ENCODE results near the gene LRRC53. TPM values are rescaled to one million over a fixed set of nuclear protein-coding genes. Genes with fewer than 3 reads are reported as not detected.

LRRC53 gene
- total and polyA plus RNA-seq, 9 of the 15 experiments (the other 6 are each of a cell fraction or from before 2014, with no cell fraction given): not detected

DNA sequence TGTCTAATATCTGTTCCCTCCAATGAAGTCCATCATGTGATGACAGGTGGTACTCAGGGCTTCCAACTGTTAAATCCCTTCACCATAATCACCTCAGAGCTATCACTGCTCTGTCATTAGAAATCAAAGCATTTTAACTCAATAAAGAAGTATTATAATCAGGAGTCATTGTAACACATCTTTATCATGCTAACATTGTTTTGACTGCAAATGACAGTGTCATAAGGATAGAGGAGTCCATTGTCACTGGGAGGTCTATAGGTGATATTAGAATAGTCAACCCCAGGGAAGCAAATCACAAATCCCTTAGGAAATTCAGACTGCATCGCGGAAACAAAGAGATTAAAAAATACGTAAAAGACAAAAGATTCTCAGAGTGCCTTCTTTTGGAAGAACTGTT is 30.8 kb downstream of the LRRC53 start:
- in situ Hi-C loops (cut with MboI) (no loop called here), intact Hi-C loops (cut with micrococcal nuclease) (no loop called here)
- H2AFZ ChIP-seq (ENCODE audit: low read depth, low read length): no peak overlapping the region
- H3K27ac ChIP-seq (ENCODE audit: extremely low read depth, low read depth, low read length): no peak overlapping the region
- WGBS (ENCODE audit: insufficient coverage, low coverage, missing lambda C conversion rate): 7% methylated on average over 3 of the region's 3 CpGs
- DNase-seq (ENCODE audit: extremely low read depth in 1 of 4, low spot score in 3 of 4): no peak
- H3K9ac ChIP-seq (ENCODE audit: insufficient read depth in 1 of 2, low read depth in 2 of 2, low read length in 2 of 2): no peak overlapping the region
- no peaks in the 10 kb centered on the region for H4K20me1 ChIP-seq (replicated peaks; ENCODE audit: control insufficient read depth, insufficient read depth, low read length)
- no peak overlapping the region for H3K4me3 ChIP-seq
- ATAC-seq: no peak
- no peak for TF ChIP-seq NFATC3 (IDR thresholded peaks at IDR 0.05)
- TF ChIP-seq, protein P1, sequence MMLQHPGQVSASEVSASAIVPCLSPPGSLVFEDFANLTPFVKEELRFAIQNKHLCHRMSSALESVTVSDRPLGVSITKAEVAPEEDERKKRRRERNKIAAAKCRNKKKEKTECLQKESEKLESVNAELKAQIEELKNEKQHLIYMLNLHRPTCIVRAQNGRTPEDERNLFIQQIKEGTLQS (IDR thresholded peaks at IDR 0.05): no peak
- TF ChIP-seq, protein P1 (CRISPR knock-in tag; conservative IDR thresholded peaks at IDR 0.05): no peak
- no peaks in the 10 kb centered on the region for H3K9me3 ChIP-seq (replicated peaks; ENCODE audit: control insufficient read depth, insufficient read depth, low read depth, low read length)
- FAIRE-seq: no peak
- ChIA-PET POLR2A (interaction anchor here (0.5 kb wide), 1 partner anchor 1069 kb away, joined by 4 read pairs; no protein-coding TSS in a partner anchor), CTCF (ENCODE audit: low intra/inter-chr PET ratio) (no interaction called here)
- no peak overlapping the region for H3K4me2 ChIP-seq (ENCODE audit: insufficient read depth, low read length)
- H3K27me3 ChIP-seq (ENCODE audit: control insufficient read depth in 2 of 2, insufficient read depth in 2 of 2, low read length in 2 of 2): no peaks in the 10 kb centered on the region
- H3K9me1 ChIP-seq (ENCODE audit: control insufficient read depth, insufficient read depth, low read length): no peaks in the 10 kb centered on the region
- BruUV-seq (replicated peaks): no TSS peak
- H3K4me1 ChIP-seq (replicated peaks in 1 of 2; ENCODE audit: control insufficient read depth in 2 of 2, insufficient read depth in 2 of 2, low read length in 2 of 2): no peaks in the 10 kb centered on the region
- H3K36me3 ChIP-seq (ENCODE audit: control insufficient read depth, insufficient read depth, low read length): no peaks in the 10 kb centered on the region
- H3K79me2 ChIP-seq (ENCODE audit: control insufficient read depth, insufficient read depth, low read length): no peaks in the 10 kb centered on the region

DNA sequence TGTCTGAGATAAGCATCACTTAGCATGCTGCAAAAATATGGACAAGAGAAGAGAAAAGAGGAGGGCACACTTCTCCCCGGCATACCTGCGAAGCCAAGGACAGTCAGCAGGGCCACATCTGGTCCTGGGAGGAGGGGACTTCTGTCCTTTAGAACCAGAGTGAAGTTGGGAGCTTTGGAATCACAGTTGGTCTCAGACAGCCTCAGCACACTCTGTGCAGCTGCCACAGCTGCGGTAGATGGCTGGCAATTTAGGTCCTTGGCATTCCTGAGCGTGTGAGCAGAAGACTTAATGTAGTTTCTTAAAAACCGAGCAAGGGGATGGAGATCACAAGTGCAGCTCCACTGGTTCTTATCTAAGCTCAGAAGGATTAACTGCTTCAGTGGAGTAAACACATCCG is 32.3 kb downstream of the LRRC53 start:
- Histone ChIP-seq H3K9me3 (replicated peaks; ENCODE audit: control insufficient read depth, insufficient read depth, low read depth, low read length) (no peaks in the 10 kb centered on the region), H3K4me1 (replicated peaks in 1 of 2; ENCODE audit: control insufficient read depth in 2 of 2, insufficient read depth in 2 of 2, low read length in 2 of 2) (no peaks in the 10 kb centered on the region), H3K36me3 (ENCODE audit: control insufficient read depth, insufficient read depth, low read length) (no peaks in the 10 kb centered on the region), H3K27me3 (ENCODE audit: control insufficient read depth in 2 of 2, insufficient read depth in 2 of 2, low read length in 2 of 2) (no peaks in the 10 kb centered on the region), H3K27ac (ENCODE audit: extremely low read depth, low read depth, low read length) (no peak overlapping the region), H2AFZ (ENCODE audit: low read depth, low read length) (no peak overlapping the region), H3K9me1 (ENCODE audit: control insufficient read depth, insufficient read depth, low read length) (no peaks in the 10 kb centered on the region), H3K79me2 (ENCODE audit: control insufficient read depth, insufficient read depth, low read length) (no peaks in the 10 kb centered on the region), H3K4me2 (ENCODE audit: insufficient read depth, low read length) (no peak overlapping the region), H3K9ac (ENCODE audit: insufficient read depth in 1 of 2, low read depth in 2 of 2, low read length in 2 of 2) (no peak overlapping the region), H3K4me3 (no peak overlapping the region), H4K20me1 (replicated peaks; ENCODE audit: control insufficient read depth, insufficient read depth, low read length) (no peaks in the 10 kb centered on the region)
- ChIA-PET POLR2A (interaction anchor here (0.6 kb wide), 1 partner anchor 306 kb away, joined by 3 read pairs; no protein-coding TSS in a partner anchor), CTCF (ENCODE audit: low intra/inter-chr PET ratio) (no interaction called here)
- BruUV-seq (replicated peaks): no TSS peak
- TF ChIP-seq PYGO2 (tag; IDR thresholded peaks at IDR 0.05): no peak
- TF ChIP-seq LEF1 (IDR thresholded peaks at IDR 0.05): no peak
- TF ChIP-seq, protein P2, sequence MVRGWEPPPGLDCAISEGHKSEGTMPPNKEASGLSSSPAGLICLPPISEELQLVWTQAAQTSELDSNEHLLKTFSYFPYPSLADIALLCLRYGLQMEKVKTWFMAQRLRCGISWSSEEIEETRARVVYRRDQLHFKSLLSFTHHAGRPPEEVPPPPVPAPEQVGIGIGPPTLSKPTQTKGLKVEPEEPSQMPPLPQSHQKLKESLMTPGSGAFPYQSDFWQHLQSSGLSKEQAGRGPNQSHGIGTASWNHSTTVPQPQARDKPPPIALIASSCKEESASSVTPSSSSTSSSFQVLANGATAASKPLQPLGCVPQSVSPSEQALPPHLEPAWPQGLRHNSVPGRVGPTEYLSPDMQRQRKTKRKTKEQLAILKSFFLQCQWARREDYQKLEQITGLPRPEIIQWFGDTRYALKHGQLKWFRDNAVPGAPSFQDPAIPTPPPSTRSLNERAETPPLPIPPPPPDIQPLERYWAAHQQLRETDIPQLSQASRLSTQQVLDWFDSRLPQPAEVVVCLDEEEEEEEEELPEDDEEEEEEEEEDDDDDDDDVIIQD (CRISPR knock-in tag; IDR thresholded peaks at IDR 0.05): no peak
- no peak for TF ChIP-seq ZNF165 (CRISPR knock-in tag; IDR thresholded peaks at IDR 0.05; ENCODE audit: borderline replicate concordance)
- TF ChIP-seq HMGXB4 (CRISPR knock-in tag; IDR thresholded peaks at IDR 0.05): no peak
- in situ Hi-C loops (cut with MboI) (no loop called here), intact Hi-C loops (cut with micrococcal nuclease) (no loop called here)
- 0% methylated on average over 6 of the region's 6 CpGs for WGBS (ENCODE audit: insufficient coverage, low coverage, missing lambda C conversion rate)
- FAIRE-seq (no peak), ATAC-seq (no peak), DNase-seq (ENCODE audit: extremely low read depth in 1 of 4, low spot score in 3 of 4) (no peak)
